NCI-H1436 treated with DMSO at 0.1 percent for 48 hours (cell line): ENCODE data around the gene VPS13D.
"Not testable (repeated sequence)": the region's sequence is repeated elsewhere in the genome, so short reads cannot be mapped to it uniquely, and the experiment has no call there.

Source experiments
- DNase-seq: peaks from one replicate; lab custom pipeline; 2025; lab: John Stamatoyannopoulos, UW

Gene VPS13D

GRCh38 chr1:12294076-12294475, 64.2 kb downstream of the VPS13D start:
- no peak for DNase-seq

- DNase-seq, result no peak
These were observed 66.2 kb downstream of the VPS13D start for GRCh38 chr1:12296016-12296415.

- no peak for DNase-seq
These were observed 66.8 kb downstream of the VPS13D start for GRCh38 chr1:12296623-12297022.

- no peak for DNase-seq
These were observed 70.9 kb downstream of the VPS13D start for GRCh38 chr1:12300706-12301105.

GRCh38 chr1:12301518-12302237, 71.8 kb downstream of the VPS13D start:
- DNase-seq, result no peak

GRCh38 chr1:12302798-12303447, 73.1 kb downstream of the VPS13D start:
- DNase-seq, result no peak

GRCh38 chr1:12305377-12305776, 75.5 kb downstream of the VPS13D start:
- DNase-seq, result no peak

- no peak for DNase-seq
These were observed 80.2 kb downstream of the VPS13D start for GRCh38 chr1:12309783-12310742.

- no peak for DNase-seq
These were observed 84.6 kb downstream of the VPS13D start for GRCh38 chr1:12314333-12314903.

- no peak for DNase-seq
These were observed 85.3 kb downstream of the VPS13D start for GRCh38 chr1:12315146-12315545.

GRCh38 chr1:12316331-12316730, 86.5 kb downstream of the VPS13D start:
- no peak for DNase-seq

GRCh38 chr1:12320486-12320885, 90.7 kb downstream of the VPS13D start:
- no peak for DNase-seq

GRCh38 chr1:12324423-12324822, 94.6 kb downstream of the VPS13D start:
- no peak for DNase-seq

- DNase-seq, result not testable (repeated sequence)
These were observed 95.1 kb downstream of the VPS13D start for GRCh38 chr1:12324973-12325372.

- no peak for DNase-seq
These were observed 97.2 kb downstream of the VPS13D start for GRCh38 chr1:12326986-12327385.

GRCh38 chr1:12327566-12327965, 97.7 kb downstream of the VPS13D start:
- no peak for DNase-seq

GRCh38 chr1:12333036-12333785, 103.4 kb downstream of the VPS13D start:
- no peak for DNase-seq

- DNase-seq, result no peak
These were observed 106.0 kb downstream of the VPS13D start for GRCh38 chr1:12335815-12336214.

GRCh38 chr1:12336413-12336812, 106.6 kb downstream of the VPS13D start:
- DNase-seq, result no peak

- no peak for DNase-seq
These were observed 108.2 kb downstream of the VPS13D start for GRCh38 chr1:12338017-12338416.

- DNase-seq, result no peak
These were observed 109.0 kb downstream of the VPS13D start for GRCh38 chr1:12338823-12339222.

GRCh38 chr1:12339396-12339795, 109.6 kb downstream of the VPS13D start:
- DNase-seq, result no peak
